ENCODE measurements around the gene FER. TPM values are rescaled to one million over a fixed set of nuclear protein-coding genes. Genes with fewer than 3 reads are reported as not detected.

The FER gene
- polyA plus RNA-seq, 1 of the 3 experiments (the other 2 are of a cell fraction) = 1.8 TPM

DNA sequence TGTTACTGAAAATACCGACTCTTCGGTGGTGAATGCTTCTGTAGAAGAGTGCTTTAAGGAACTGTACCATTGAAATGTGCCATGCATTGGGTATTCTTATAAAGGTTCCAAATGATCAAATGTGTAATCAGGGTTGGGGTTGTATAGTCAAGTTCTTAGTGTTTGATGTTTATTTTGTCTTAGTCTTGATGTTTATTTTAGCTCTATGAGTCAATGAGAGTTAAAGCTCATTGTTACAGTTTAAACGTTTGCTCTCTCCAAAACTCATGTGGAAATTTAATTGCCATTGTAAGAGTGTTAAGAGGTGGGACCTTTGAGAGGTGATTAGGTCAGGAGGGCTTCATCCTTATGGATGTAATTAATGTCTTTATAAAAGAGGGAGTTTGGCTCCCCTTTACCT lies 153.0 kb downstream of the FER start:
- H3K9ac ChIP-seq = no peak overlapping the region
- no peak for DNase-seq
- no peak overlapping the region for H3K4me3 ChIP-seq (ENCODE audit: low read depth in 2 of 2, low read length in 1 of 2)
- H3K9me2 ChIP-seq = no peaks in the 10 kb centered on the region
- no peak overlapping the region for H3K4me2 ChIP-seq
- peaks cover 0 to 7% of the 10 kb centered on the region in 2 experiments; a peak in 2 of 4 replicates for H3K4me1 ChIP-seq (ENCODE audit: control insufficient read depth in 1 of 2, insufficient read depth in 2 of 2, low read depth in 1 of 2, low read length in 1 of 2)
- peaks cover 2 to 19% of the 10 kb centered on the region in 2 experiments for H3K36me3 ChIP-seq (replicated peaks in 1 of 2; ENCODE audit: control insufficient read depth in 1 of 2, insufficient read depth in 2 of 2, low read length in 1 of 2)
- no peaks in the 10 kb centered on the region for H3K27me3 ChIP-seq (ENCODE audit: insufficient read depth)
- WGBS (ENCODE audit: low lambda C conversion rate) = 92% methylated on average over 3 of the region's 3 CpGs
- no peaks in the 10 kb centered on the region; the same call in 1 of the 2 replicates for H3K79me2 ChIP-seq (ENCODE audit: insufficient read depth)
- no peaks in the 10 kb centered on the region; the same call in 1 of the 2 replicates for H3K9me3 ChIP-seq
- CTCF ChIA-PET = interaction anchor here (0.6 kb wide), 1 partner anchor 47 kb away, joined by 3 read pairs; no protein-coding TSS in a partner anchor
- H2AFZ ChIP-seq (ENCODE audit: low read depth) = no peak overlapping the region
- TF ChIP-seq EZH2phosphoT487 (IDR thresholded peaks at IDR 0.05; ENCODE audit: borderline replicate concordance, low read depth) (no peak), USF2 (IDR thresholded peaks at IDR 0.05; ENCODE audit: borderline replicate concordance, low read depth, low read length) (no peak), SIN3A (IDR thresholded peaks at IDR 0.05; ENCODE audit: borderline replicate concordance, low read depth, low read length) (no peak), PBX3 (IDR thresholded peaks at IDR 0.05) (no peak), NFIC (IDR thresholded peaks at IDR 0.05; ENCODE audit: borderline replicate concordance) (no peak), FOXM1 (IDR thresholded peaks at IDR 0.05; ENCODE audit: low read depth) (no peak), IRF3 (IDR thresholded peaks at IDR 0.05; ENCODE audit: low read depth, low read length) (no peak), TCF12 (IDR thresholded peaks at IDR 0.05) (no peak), SMC3 (IDR thresholded peaks at IDR 0.05; ENCODE audit: low read depth, low read length) (no peak), EP300 (IDR thresholded peaks at IDR 0.05; ENCODE audit: borderline replicate concordance in 1 of 2, low read depth in 1 of 2, low read length in 1 of 2) (no peak), TEAD4 (IDR thresholded peaks at IDR 0.05; ENCODE audit: borderline replicate concordance, insufficient read depth) (no peak), RFX5 (IDR thresholded peaks at IDR 0.05; ENCODE audit: low read length) (no peak), JUND (IDR thresholded peaks at IDR 0.05) (no peak), FOSL2 (IDR thresholded peaks at IDR 0.05; ENCODE audit: borderline replicate concordance, low read depth) (no peak), GATA2 (CRISPR knock-in tag; IDR thresholded peaks at IDR 0.05) (no peak), USF1 (IDR thresholded peaks at IDR 0.05; ENCODE audit: borderline replicate concordance, low read depth) (no peak), NRF1 (IDR thresholded peaks at IDR 0.05; ENCODE audit: low read depth, low read length) (no peak)
- peak overlapping the region in 1 of 2 experiments; percentile 5; a peak in 1 of 4 replicates for H3K27ac ChIP-seq (ENCODE audit: low read depth in 2 of 2, low read length in 1 of 2)
- H3F3A ChIP-seq (replicated peaks; ENCODE audit: insufficient read depth) = peaks cover 21% of the 10 kb centered on the region
- no peaks in the 10 kb centered on the region for H4K20me1 ChIP-seq (ENCODE audit: insufficient read depth)
- POLR2A ChIA-PET = no interaction called here
